AG10803 (cell line): ENCODE data around the gene MYOCOS.

Experiments
- DNase-seq: peaks from one replicate; pipeline ENCODE4 v3.0.0; 2010; ENCODE audit warnings: low read depth
- H3K4me3 ChIP-seq: 2 replicates; pipeline ENCODE4 v1.5.1; 2011; ENCODE audit warnings: mild to moderate bottlenecking, low read length, control low read depth
- CTCF ChIP-seq: conservative IDR thresholded peaks from 2 replicates; pipeline ENCODE4 v1.5.1; 2011; ENCODE audit warnings: mild to moderate bottlenecking, low read length, control low read depth, inconsistent platforms

MYOCOS gene

GRCh38 chr1:171625225-171625624 lies 3.2 kb downstream of the MYOCOS start:
- DNase-seq, result no peak
- H3K4me3 ChIP-seq, result no peak overlapping the region
- TF ChIP-seq CTCF, result no peak

- no peak overlapping the region for H3K4me3 ChIP-seq
- no peak for DNase-seq
- no peak for TF ChIP-seq CTCF
Observed at GRCh38 chr1:171627020-171627419, 5.0 kb downstream of the MYOCOS start.

GRCh38 chr1:171628225-171628624 lies 6.2 kb downstream of the MYOCOS start:
- no peak overlapping the region for H3K4me3 ChIP-seq
- TF ChIP-seq CTCF, result no peak
- no peak for DNase-seq

GRCh38 chr1:171635661-171636060 lies 13.6 kb downstream of the MYOCOS start:
- DNase-seq, result no peak
- no peak for TF ChIP-seq CTCF
- no peak overlapping the region for H3K4me3 ChIP-seq

GRCh38 chr1:171636141-171636540 lies 14.1 kb downstream of the MYOCOS start:
- no peak for DNase-seq
- no peak for TF ChIP-seq CTCF
- no peak overlapping the region for H3K4me3 ChIP-seq

GRCh38 chr1:171637928-171638576 lies 16.0 kb downstream of the MYOCOS start:
- TF ChIP-seq CTCF, result no peak
- no peak overlapping the region for H3K4me3 ChIP-seq
- no peak for DNase-seq

- DNase-seq, result no peak
- no peak for TF ChIP-seq CTCF
- no peak overlapping the region for H3K4me3 ChIP-seq
Observed at GRCh38 chr1:171640225-171640624, 18.2 kb downstream of the MYOCOS start.
